22Rv1 (cell line): ENCODE results near the gene ARL4C.

Source experiments
- H3K27ac ChIP-seq: fragments of 450-650 bp; 2 replicates; pipeline ENCODE4 v1.5.1; 2017
- ZFX ChIP-seq: fragments of 450-650 bp; IDR thresholded peaks from 2 replicates; pipeline ENCODE4 v1.6.1; 2017; ENCODE audit warnings: antibody characterized with exemption, borderline replicate concordance
- TF ChIP-seq, protein P1 (sequence below): fragments of 450-650 bp; IDR thresholded peaks from 2 replicates; pipeline ENCODE4 v1.5.1; 2017; ENCODE audit warnings: mild to moderate bottlenecking

Gene ARL4C

DNA sequence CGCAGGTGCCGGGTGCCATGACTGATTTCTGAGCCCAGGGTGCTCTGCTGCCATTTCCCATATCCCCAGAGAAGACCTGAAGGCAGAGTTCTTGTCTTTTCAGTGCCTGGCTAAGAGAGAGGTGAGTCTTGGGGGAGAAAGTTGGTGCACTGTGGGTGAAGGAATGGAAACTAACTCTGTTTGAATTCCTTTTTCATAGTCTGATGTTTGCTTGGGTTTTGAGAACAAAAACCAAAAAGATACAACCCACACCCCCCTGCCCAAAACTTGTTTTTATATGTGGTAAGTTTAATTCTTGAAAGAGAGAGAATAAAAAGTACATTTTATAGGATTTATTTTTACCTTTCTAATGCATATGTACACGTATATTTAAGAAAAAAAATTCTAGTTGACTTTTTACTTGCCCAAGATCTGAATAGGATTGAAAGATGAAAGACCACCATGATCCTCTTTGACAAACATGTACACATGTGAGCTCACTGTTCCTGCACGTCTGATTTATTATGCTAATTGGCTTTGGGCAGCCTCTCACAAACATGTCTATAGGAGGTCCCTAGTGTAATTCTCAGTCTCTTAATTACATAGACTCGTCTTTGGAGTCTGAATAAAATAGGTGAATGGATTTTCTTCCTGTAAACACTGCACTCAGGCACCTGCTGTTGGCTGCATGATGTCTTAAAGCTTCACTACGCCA, 46.3 kb downstream of the ARL4C start:
- no peak overlapping the region for H3K27ac ChIP-seq
- TF ChIP-seq, protein P1, sequence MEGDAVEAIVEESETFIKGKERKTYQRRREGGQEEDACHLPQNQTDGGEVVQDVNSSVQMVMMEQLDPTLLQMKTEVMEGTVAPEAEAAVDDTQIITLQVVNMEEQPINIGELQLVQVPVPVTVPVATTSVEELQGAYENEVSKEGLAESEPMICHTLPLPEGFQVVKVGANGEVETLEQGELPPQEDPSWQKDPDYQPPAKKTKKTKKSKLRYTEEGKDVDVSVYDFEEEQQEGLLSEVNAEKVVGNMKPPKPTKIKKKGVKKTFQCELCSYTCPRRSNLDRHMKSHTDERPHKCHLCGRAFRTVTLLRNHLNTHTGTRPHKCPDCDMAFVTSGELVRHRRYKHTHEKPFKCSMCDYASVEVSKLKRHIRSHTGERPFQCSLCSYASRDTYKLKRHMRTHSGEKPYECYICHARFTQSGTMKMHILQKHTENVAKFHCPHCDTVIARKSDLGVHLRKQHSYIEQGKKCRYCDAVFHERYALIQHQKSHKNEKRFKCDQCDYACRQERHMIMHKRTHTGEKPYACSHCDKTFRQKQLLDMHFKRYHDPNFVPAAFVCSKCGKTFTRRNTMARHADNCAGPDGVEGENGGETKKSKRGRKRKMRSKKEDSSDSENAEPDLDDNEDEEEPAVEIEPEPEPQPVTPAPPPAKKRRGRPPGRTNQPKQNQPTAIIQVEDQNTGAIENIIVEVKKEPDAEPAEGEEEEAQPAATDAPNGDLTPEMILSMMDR: no peak
- TF ChIP-seq ZFX: no peak

DNA sequence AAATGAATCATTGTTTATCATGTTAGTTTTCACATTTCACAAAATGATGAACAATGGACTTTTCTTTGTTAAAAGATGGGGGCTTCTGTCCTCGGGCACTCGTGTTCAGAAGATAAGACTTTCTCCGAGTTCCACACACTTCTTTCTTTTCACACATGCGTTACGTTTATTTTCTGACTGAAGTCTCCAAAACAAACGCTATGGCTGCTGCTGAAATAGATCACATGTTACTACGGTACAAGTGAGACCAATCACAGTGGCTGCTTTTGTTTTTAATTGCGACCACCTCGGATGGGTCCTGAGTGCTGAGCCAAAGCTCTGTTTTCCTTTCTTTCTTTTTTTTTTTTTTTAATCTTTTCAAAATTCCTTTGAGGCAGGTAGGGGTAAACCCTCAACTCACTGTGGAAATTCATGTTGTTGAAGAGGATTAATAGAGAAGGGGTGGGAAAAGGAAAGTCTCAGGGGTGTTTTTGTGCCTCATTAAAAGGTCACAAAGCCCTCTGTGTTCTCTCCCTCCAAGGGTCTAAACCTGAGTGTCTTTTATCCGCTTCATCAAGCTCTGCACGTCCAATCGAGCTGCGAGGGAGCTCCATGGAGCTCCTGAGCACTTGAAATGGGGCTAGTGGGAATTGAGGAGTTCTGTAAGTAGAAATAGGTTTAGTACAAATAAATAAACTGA, 48.2 kb downstream of the ARL4C start:
- TF ChIP-seq, protein P1: no peak
- no peak for TF ChIP-seq ZFX
- H3K27ac ChIP-seq: no peak overlapping the region

DNA sequence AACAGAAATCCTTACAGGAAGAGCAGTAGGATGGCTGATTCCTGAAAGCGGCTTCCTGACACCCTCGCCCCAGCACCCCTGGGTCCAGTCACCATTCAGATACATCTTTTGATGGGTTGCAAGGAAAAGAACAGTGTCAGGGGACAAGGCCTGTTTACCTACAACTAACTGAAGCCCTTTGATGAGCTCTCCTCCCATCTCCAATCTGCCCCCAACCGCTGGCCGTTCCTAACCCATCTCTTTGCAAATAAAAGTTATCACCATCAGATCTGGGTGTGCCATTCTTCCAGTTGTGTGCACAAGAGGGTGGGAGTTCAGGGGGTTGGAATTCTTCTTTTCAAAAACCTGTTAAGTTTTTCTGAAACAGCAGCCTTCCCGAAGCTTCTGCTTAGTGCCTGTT, 48.9 kb downstream of the ARL4C start:
- TF ChIP-seq ZFX: no peak
- TF ChIP-seq, protein P1: no peak
- H3K27ac ChIP-seq: no peak overlapping the region

DNA sequence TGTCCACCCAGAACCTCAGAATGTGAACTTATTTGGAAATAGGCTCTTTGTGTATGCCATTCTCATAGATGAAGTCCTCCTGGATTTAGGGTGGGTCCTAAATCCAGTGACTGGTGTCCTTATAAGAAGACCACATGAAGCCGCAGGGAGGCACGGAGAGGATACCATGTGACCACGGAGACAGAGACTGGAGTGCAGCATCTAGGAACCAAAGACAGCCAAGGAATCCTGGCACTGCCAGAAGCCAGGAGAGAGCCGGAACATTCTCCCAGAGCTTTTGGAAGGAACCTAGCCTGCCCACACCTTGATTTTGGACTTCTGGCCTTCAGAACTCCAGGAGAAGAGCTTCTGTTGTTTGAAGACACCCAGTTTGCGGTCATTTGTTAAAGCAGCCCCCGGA, 49.7 kb downstream of the ARL4C start:
- H3K27ac ChIP-seq: no peak overlapping the region
- TF ChIP-seq, protein P1: no peak
- TF ChIP-seq ZFX: no peak

DNA sequence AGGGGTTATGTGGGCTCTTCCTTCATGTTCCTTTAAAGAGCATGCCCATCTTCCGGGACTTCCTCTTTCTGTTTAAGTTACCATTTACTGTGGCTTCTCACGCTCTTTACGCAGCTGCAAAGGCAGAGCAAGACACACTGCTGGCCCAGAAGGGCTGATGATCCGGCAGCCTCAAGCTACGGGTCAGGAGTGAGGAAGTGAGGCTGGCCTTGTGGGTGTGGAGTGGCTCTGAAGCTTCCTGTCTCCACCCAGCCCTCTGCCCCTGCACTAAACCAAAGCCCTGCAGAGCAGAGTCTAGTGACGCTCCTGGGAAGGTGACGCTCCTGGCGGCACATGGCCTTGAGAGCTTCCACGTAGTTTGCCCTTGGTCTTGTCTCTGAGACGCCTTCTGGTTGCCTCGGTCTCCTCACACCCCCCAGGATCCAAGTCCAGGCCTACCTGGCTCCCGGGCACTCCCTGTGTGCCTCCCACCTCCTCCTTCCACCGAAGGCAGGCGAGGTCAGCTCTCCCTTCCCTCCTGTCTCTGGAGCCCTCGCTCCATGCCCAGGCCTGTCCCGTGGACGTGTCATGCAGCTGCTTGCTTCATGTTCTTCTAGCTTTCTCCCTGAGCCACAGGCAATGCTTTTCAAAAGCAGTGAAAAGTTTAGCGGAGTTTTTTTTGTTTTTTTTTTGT, 50.3 kb downstream of the ARL4C start:
- TF ChIP-seq ZFX: no peak
- TF ChIP-seq, protein P1: no peak
- H3K27ac ChIP-seq: no peak overlapping the region

DNA sequence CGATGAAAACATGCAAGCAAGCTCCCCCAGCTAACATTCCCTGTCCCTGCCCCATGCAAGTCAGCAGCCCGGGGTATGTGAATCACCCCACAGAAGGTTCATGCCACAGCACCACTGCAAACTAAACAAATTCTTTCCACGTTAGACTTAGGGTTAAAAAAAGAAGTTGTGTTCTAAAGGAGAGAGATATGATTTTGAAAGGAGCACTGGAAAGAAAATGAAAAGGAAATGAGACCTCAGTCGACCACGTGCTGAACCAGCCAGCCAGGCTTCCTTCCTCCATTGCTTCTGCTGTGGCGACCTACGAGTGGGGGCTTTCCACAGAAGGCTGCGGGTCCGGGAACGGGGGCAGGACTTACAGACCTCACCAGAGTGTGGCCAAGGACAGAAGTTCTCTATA, 52.0 kb downstream of the ARL4C start:
- no peak overlapping the region for H3K27ac ChIP-seq
- TF ChIP-seq, protein P1: no peak
- no peak for TF ChIP-seq ZFX
